GM12891 (cell line): Measurements from ENCODE around the gene FEM1A.

Experiments
- DNase-seq: peaks from one replicate; pipeline ENCODE4 v3.0.0; 2011; ENCODE audit warnings: low spot score; ENCODE audit not compliant: insufficient read length
- FAIRE-seq: peaks from 2 replicates; lab custom pipeline; 2011; peaks lifted over from hg19 to GRCh38; lab: Jason Lieb, UNC
- PAX5 ChIP-seq: IDR thresholded peaks from 2 replicates; pipeline ENCODE4 v1.6.1; 2011; ENCODE audit warnings: low read length, moderate library complexity, mild to moderate bottlenecking; ENCODE audit not compliant: insufficient read depth, severe bottlenecking
- POLR2A ChIP-seq: IDR thresholded peaks from 2 replicates; pipeline ENCODE4 v1.6.1; 2011; ENCODE audit warnings: low read depth, low read length, control low read depth
- POLR2AphosphoS5 ChIP-seq: IDR thresholded peaks from 2 replicates; pipeline ENCODE4 v1.6.1; 2011; ENCODE audit warnings: low read depth, low read length, control low read depth
- POU2F2 ChIP-seq: IDR thresholded peaks from 2 replicates; pipeline ENCODE4 v1.6.1; 2011; ENCODE audit warnings: low read depth, mild to moderate bottlenecking, control low read depth, low read length, moderate library complexity
- SPI1 ChIP-seq: IDR thresholded peaks from 2 replicates; pipeline ENCODE4 v1.6.1; 2011; ENCODE audit warnings: low read depth, low read length, control low read depth
- TAF1 ChIP-seq: IDR thresholded peaks from 2 replicates; pipeline ENCODE4 v1.6.1; 2011; ENCODE audit warnings: low read depth, low read length, control low read depth

FEM1A gene

DNA sequence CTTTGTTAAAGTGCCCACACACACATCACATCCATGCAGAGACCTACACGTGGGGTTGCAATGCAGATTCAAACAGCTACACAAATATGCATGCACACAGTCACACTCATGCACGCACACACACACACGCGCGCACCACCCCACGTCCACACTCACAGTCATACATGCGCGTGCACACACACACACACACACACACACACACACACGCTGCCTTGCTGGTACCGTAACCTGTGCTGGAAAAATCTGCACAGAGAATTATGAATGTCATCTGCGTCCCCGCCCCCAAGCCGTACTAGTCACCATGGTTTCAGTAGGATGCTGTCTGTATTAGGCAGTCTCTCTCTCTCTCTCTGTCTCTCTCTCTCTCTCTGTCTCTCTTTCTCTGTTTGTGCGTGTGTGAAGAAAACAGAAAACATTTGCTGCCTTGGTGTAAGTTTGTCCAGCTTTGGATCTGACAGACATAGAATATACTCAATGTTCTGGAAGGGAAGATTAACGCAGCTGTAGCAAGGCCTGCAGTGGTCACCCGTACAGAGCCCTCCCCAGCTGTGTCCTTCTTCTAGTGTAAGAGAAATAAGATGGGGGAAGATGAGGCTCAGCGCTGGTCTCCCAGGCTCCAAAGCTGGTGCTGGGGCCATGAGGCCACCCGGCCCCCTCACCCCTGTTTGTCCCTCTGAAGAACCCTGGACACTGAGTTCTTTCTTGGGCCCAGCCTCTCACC is 41.5 kb upstream of the FEM1A start:
- TF ChIP-seq POLR2AphosphoS5, result no peak
- no peak for TF ChIP-seq SPI1
- no peak for TF ChIP-seq POU2F2
- no peak for TF ChIP-seq POLR2A
- FAIRE-seq (no peak), DNase-seq (no peak)

DNA sequence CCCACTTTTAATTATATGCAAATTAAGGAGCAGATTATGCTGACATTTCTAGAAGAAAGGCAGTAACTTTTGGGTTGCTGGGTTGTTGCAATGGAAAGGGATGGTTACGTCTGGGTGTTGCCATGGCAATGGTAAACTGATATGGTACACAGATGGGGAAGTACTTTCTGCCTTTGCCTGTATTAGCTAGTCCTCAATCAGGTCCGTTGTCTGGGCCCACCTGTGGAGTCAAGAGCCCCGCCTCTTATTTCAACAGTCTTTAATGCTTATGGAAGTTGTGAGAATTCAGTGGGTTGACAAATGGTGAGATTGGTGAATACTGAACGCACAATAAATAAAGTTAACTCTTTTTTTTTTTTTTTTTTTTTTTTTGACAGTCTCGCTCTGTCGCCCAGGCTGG is 37.3 kb upstream of the FEM1A start:
- FAIRE-seq (no peak), DNase-seq (no peak)
- TF ChIP-seq POU2F2 (no peak), PAX5 (no peak), TAF1 (no peak), SPI1 (no peak), POLR2A (no peak), POLR2AphosphoS5 (no peak)

DNA sequence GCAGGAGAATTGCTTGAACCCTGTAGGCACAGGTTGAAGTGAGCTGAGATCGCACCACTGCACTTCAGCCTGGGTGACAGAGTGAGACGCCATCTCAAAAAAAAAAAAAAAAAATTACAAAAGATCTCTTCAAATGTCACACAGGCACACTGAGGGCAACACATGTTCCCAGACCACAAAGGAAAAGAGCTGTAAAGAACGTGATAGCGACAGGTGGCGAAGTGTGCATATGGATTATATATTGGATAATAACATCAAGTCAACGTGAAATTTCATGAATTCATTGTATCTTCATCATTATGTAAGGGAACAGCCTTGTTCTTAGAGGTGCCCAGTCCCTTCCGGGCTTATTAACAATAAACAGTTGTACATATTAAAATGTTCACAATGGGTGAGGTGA is 36.1 kb upstream of the FEM1A start:
- FAIRE-seq, result no peak
- no peak for DNase-seq
- TF ChIP-seq TAF1, result no peak
- TF ChIP-seq POLR2A, result no peak
- TF ChIP-seq PAX5, result no peak
- no peak for TF ChIP-seq SPI1
- TF ChIP-seq POLR2AphosphoS5, result no peak
- TF ChIP-seq POU2F2, result no peak

DNA sequence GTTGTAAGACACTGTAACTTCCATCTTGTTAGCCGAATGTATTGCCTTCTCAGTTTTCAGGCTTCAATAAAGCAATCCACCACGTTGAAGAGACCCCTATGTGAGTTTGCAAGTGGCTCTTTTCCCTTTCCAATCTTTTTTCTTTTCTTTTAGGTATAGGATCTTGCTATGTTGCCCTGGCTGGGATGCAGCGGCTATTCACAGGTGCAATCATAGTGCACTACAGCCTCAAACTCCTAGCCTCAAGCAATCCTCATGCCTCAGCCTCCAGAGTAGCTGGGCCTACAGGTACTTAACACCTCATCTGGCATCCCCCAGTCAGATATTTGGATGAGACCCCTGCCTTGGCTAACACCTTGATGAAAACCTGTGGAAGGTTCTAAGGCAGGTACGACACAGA is 33.5 kb upstream of the FEM1A start:
- TF ChIP-seq POU2F2, result no peak
- no peak for TF ChIP-seq POLR2AphosphoS5
- TF ChIP-seq POLR2A, result no peak
- TF ChIP-seq SPI1, result no peak
- TF ChIP-seq PAX5, result no peak
- TF ChIP-seq TAF1, result no peak
- FAIRE-seq (no peak), DNase-seq (no peak)

DNA sequence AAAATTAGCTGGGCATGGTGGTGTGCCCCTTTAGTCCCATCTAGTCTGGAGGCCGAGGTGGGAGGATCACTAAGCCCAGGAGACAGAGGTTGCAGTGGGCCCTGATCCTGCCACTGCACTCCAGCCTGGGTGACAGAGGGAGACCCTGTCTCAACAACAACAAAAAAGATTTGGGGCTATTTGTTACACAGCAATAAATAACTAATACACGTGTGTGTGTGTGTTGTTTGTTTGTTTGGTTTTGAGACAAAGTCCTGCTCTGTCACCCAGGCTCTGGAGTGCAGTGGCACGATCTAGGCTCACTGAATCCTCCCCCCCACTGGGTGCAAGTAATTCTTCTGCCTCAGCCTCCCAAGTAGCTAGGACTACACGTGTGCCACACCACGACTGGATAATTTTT is 32.9 kb upstream of the FEM1A start:
- FAIRE-seq (no peak), DNase-seq (no peak)
- no peak for TF ChIP-seq POLR2A

DNA sequence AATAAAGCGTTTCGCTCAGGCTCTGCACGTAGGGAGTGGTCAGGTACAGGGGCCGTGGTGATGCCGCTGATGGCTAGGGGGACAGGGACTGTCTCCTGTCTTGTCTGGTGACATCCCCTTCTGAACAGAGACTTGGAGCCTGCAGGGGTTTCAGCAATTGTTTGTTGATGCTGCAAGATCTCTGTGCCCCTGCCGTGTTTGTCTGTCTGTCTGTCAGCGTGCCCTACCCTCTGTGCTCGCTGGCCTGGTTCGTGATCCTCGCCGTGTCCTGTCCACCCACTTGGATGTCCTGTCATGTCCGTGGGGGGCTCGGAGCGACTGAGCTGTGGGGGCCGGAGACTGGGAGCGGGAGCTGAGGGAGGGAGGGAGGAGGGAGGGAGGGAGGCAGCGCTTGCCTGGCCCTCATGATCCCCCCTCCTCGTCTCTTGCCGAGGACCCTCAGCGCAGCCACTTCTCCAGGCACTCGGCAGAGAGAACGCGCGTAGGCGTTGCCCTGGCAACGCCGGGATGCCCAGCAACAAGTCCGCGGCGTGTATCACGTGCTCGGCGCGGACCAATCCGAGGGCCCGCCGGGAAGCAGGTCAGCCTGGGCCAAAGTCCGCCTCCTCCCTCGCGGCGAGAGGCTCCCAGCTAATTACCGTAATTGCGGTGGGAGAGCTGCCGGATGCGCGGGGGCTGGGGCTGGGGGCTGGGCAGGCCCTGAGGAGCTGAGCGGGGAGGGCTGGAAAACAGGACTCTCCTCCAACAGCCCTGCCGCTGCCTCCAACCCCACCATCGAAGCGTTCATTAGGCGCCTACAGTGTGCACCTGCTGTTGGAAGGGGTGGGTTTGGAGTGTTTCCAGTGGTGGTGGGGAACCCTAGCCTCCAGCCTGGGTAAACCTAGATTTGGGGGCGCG is 31.9 kb upstream of the FEM1A start:
- FAIRE-seq, result peak; percentile 96
- DNase-seq, result peak; percentile 98
- TF ChIP-seq POLR2A (no peak), POLR2AphosphoS5 (no peak), POU2F2 (no peak), TAF1 (no peak), SPI1 (no peak), PAX5 (no peak)

DNA sequence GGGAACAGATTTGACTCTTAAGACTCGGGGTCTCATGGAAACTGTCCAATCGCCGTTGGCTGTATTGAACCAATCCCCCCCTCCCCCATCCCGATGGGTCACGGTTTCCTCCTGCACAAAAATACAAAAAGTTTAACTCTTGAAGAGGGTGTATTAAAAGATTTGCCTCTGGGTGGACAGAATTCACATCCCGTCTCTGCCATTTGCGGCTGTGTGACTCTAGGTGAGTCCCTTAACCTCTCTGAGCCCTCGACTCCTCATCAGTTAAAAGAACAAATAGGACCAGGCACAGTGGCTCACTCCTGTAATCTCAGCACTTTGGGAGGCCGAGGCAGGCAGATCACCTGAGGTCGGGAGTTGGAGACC is 31.3 kb upstream of the FEM1A start:
- no peak for FAIRE-seq
- TF ChIP-seq POU2F2 (no peak), PAX5 (no peak), POLR2AphosphoS5 (no peak), SPI1 (no peak), POLR2A (no peak), TAF1 (no peak)
- DNase-seq, result no peak

DNA sequence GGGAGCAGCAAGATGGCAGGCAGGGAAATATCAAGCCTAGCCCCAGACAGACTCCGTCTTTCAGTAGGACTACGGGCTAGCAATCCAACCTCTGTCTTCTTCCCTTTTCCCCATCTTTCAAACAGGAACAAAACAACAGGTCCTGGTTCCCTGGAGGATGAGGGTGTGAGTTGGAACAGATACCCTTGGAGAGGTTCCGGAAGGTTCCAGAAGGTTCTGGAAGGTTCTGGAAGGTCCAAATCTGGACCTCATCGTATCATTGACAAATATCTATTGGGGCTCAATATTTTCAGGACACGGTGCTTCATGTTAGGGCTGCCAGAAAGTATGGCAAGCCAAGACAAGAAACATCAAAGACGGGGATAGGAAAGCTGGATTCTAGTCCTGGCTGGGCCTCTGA is 28.5 kb upstream of the FEM1A start:
- TF ChIP-seq POLR2AphosphoS5 (no peak), POLR2A (no peak), TAF1 (no peak), PAX5 (no peak), SPI1 (no peak), POU2F2 (no peak)
- DNase-seq, result no peak
- no peak for FAIRE-seq

DNA sequence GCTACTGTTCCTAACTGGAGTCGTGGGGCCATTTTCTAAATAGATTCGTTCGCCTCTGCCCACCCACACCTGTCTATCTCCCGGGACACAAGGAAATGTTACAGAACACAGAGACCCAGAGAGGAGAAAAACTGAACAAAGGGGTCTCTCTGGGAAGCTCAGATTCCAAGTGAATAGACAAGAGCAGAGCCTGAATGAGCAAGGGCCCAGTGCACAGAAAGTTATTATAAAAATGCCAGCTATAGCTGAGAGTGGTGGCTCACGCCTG is 27.2 kb upstream of the FEM1A start:
- TF ChIP-seq POU2F2 (no peak), PAX5 (no peak), SPI1 (no peak)
- FAIRE-seq (no peak), DNase-seq (no peak)
